HL-60 (cell line): ENCODE data around the gene NUDT6.

ENCODE experiments used
- GABPA ChIP-seq: IDR thresholded peaks from 2 replicates; pipeline ENCODE4 v1.6.1; 2012; ENCODE audit warnings: low read depth
- POLR2AphosphoS5 ChIP-seq: IDR thresholded peaks from 2 replicates; pipeline ENCODE4 v1.6.1; 2012; ENCODE audit warnings: low read depth
- SPI1 ChIP-seq: IDR thresholded peaks from 2 replicates; pipeline ENCODE4 v1.6.1; 2012; ENCODE audit warnings: low read depth, mild to moderate bottlenecking, borderline replicate concordance
- TF ChIP-seq, protein P1 (sequence below): IDR thresholded peaks from one replicate; pipeline ENCODE4 v1.5.1; 2011; ENCODE audit warnings: low read length, control low read depth, inconsistent platforms; ENCODE audit not compliant: insufficient read depth
- TF ChIP-seq, protein P2 (sequence below): IDR thresholded peaks from 2 replicates; pipeline ENCODE4 v1.6.1; 2012; ENCODE audit warnings: low read depth; ENCODE audit not compliant: insufficient replicate concordance

DNA sequence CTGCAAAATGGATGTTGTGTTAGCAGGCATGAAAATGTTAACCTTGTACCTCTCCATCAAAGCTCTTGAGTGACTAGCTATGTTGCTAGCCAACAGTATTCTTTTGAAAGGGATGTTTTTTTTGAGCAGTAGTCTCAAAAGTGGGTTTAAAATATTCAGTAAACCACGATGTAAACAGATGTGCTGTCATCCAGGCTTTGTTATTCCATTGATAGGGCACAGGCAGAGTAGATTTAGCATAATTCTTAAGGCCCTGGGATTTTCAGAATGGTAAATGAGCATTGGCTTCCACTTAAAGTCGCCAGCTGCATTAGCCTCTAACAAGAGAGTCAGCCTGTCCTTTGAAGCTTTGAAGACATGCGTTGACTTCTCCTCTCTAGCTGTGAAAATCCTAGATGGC lies 77.3 kb downstream of the NUDT6 start:
- TF ChIP-seq SPI1, result no peak
- no peak for TF ChIP-seq POLR2AphosphoS5
- TF ChIP-seq, protein P1, sequence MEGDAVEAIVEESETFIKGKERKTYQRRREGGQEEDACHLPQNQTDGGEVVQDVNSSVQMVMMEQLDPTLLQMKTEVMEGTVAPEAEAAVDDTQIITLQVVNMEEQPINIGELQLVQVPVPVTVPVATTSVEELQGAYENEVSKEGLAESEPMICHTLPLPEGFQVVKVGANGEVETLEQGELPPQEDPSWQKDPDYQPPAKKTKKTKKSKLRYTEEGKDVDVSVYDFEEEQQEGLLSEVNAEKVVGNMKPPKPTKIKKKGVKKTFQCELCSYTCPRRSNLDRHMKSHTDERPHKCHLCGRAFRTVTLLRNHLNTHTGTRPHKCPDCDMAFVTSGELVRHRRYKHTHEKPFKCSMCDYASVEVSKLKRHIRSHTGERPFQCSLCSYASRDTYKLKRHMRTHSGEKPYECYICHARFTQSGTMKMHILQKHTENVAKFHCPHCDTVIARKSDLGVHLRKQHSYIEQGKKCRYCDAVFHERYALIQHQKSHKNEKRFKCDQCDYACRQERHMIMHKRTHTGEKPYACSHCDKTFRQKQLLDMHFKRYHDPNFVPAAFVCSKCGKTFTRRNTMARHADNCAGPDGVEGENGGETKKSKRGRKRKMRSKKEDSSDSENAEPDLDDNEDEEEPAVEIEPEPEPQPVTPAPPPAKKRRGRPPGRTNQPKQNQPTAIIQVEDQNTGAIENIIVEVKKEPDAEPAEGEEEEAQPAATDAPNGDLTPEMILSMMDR, result no peak
- TF ChIP-seq, protein P2, sequence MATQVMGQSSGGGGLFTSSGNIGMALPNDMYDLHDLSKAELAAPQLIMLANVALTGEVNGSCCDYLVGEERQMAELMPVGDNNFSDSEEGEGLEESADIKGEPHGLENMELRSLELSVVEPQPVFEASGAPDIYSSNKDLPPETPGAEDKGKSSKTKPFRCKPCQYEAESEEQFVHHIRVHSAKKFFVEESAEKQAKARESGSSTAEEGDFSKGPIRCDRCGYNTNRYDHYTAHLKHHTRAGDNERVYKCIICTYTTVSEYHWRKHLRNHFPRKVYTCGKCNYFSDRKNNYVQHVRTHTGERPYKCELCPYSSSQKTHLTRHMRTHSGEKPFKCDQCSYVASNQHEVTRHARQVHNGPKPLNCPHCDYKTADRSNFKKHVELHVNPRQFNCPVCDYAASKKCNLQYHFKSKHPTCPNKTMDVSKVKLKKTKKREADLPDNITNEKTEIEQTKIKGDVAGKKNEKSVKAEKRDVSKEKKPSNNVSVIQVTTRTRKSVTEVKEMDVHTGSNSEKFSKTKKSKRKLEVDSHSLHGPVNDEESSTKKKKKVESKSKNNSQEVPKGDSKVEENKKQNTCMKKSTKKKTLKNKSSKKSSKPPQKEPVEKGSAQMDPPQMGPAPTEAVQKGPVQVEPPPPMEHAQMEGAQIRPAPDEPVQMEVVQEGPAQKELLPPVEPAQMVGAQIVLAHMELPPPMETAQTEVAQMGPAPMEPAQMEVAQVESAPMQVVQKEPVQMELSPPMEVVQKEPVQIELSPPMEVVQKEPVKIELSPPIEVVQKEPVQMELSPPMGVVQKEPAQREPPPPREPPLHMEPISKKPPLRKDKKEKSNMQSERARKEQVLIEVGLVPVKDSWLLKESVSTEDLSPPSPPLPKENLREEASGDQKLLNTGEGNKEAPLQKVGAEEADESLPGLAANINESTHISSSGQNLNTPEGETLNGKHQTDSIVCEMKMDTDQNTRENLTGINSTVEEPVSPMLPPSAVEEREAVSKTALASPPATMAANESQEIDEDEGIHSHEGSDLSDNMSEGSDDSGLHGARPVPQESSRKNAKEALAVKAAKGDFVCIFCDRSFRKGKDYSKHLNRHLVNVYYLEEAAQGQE, result no peak
- TF ChIP-seq GABPA, result no peak
